Epithelial cell of prostate (primary cell): ENCODE results near the gene HS6ST3.

Experiments used
- DNase-seq: peaks from one replicate; pipeline ENCODE4 v3.0.0-alpha.2; 2011; ENCODE audit warnings: low read depth, low spot score
- H3K27ac ChIP-seq: fragments of 450-650 bp; 2 replicates; pipeline ENCODE4 v1.5.1; 2017; ENCODE audit warnings: mild to moderate bottlenecking

Gene HS6ST3

GRCh38 chr13:96849091-96849490 is 759.2 kb downstream of the HS6ST3 start:
- DNase-seq, result no peak

GRCh38 chr13:96850538-96851145 is 760.7 kb downstream of the HS6ST3 start:
- no peak for DNase-seq
- no peak overlapping the region for H3K27ac ChIP-seq

More at GRCh38 chr13:96849091-96849490, 759.2 kb downstream of the HS6ST3 start:
- H3K27ac ChIP-seq, result no peak overlapping the region

GRCh38 chr13:96851856-96852445 is 762.0 kb downstream of the HS6ST3 start:
- DNase-seq, result no peak
- H3K27ac ChIP-seq, result no peak overlapping the region

- DNase-seq, result no peak
- H3K27ac ChIP-seq, result no peak overlapping the region
Observed at GRCh38 chr13:96858133-96858826, 768.4 kb downstream of the HS6ST3 start.

- DNase-seq, result no peak
- no peak overlapping the region for H3K27ac ChIP-seq
Observed at GRCh38 chr13:96860882-96861281, 771.0 kb downstream of the HS6ST3 start.

- no peak for DNase-seq
- no peak overlapping the region for H3K27ac ChIP-seq
Observed at GRCh38 chr13:96862093-96862492, 772.2 kb downstream of the HS6ST3 start.

- DNase-seq, result no peak
- no peak overlapping the region for H3K27ac ChIP-seq
Observed at GRCh38 chr13:96862999-96863398, 773.1 kb downstream of the HS6ST3 start.

GRCh38 chr13:96871469-96871868 is 781.6 kb downstream of the HS6ST3 start:
- H3K27ac ChIP-seq, result no peak overlapping the region
- no peak for DNase-seq

- H3K27ac ChIP-seq, result no peak overlapping the region
Observed at GRCh38 chr13:96880419-96880818, 790.5 kb downstream of the HS6ST3 start.

More at GRCh38 chr13:96880419-96880818, 790.5 kb downstream of the HS6ST3 start:
- DNase-seq, result no peak
